Cardiac muscle cell (in vitro differentiated cells and primary cell): ENCODE data around the gene ATF1. TPM values are rescaled to one million over a fixed set of nuclear protein-coding genes. Genes with fewer than 3 reads are reported as not detected.
A peak's percentile ranks its signal among the peaks of the same experiment; 100 is the strongest.

Source experiments
- DNase-seq, 2 donors: peaks; one replicate each; pipeline versions ENCODE4 v3.0.0 to v3.0.0-alpha.2; 2010 to 2017; ENCODE audit warnings: low read depth in 1 of 2, low spot score in 1 of 2
- H3K27ac ChIP-seq: fragments of 200-600 bp; sonication (generic); 2 replicates; pipeline ENCODE4 v1.5.1; 2016
- H3K27me3 ChIP-seq: fragments of 200-600 bp; sonication (generic); 2 replicates; pipeline ENCODE4 v1.6.0; 2016; ENCODE audit warnings: control low read depth
- H3K36me3 ChIP-seq: fragments of 200-600 bp; sonication (generic); 2 replicates; pipeline ENCODE4 v1.5.1; 2016; ENCODE audit warnings: control low read depth
- H3K4me1 ChIP-seq: fragments of 200-600 bp; sonication (generic); 2 replicates; pipeline ENCODE4 v1.8.1; 2017; ENCODE audit warnings: low read depth, mild to moderate bottlenecking, mixed run types
- H3K4me3 ChIP-seq: fragments of 200-600 bp; sonication (generic); 2 replicates; pipeline ENCODE4 v1.5.1; 2016; ENCODE audit warnings: mild to moderate bottlenecking
- H3K9me3 ChIP-seq: fragments of 200-600 bp; sonication (generic); 2 replicates; pipeline ENCODE4 v1.5.1; 2017; ENCODE audit warnings: low read depth, mild to moderate bottlenecking, control low read depth
- CTCF ChIP-seq: IDR thresholded peaks from 2 replicates; pipeline ENCODE4 v1.5.1; 2012; ENCODE audit warnings: low read depth, mild to moderate bottlenecking, low read length
- polyA plus RNA-seq: library from polyadenylated mRNA; unstranded; fragments of >200 nt; fragmentation: Nextera tagmentation; extraction: Ambion mirVana; gene quantifications from 2 replicates; pipeline ENCODE4 v1.2.1, GENCODE V29; 2016
- total RNA-seq: library from RNA; depleted of rRNA; stranded (reverse); fragments of >200 nt; gene quantifications from 2 replicates; pipeline ENCODE4 v1.2.3, GENCODE V29; 2016

Gene ATF1
- total and polyA plus RNA-seq, 2 experiments from 2014 or later, result 14.4 to 26.4 TPM

- H3K4me1 ChIP-seq, result no peaks in the 10 kb centered on the region
- peak in 1 of 2 donors; percentile 56 for DNase-seq
- H3K4me3 ChIP-seq, result no peak overlapping the region
- TF ChIP-seq CTCF, result no peak
- H3K27ac ChIP-seq, result no peak overlapping the region
- peaks cover 52% of the 10 kb centered on the region for H3K36me3 ChIP-seq
- H3K27me3 ChIP-seq, result no peaks in the 10 kb centered on the region
- no peaks in the 10 kb centered on the region for H3K9me3 ChIP-seq
Measured at GRCh38 chr12:50725011-50725942, 38.6 kb upstream of the ATF1 start.

GRCh38 chr12:50727466-50727865 is 36.4 kb upstream of the ATF1 start:
- H3K9me3 ChIP-seq, result no peaks in the 10 kb centered on the region
- H3K4me3 ChIP-seq, result no peak overlapping the region
- peak overlapping the region; percentile 53 for H3K27ac ChIP-seq
- H3K27me3 ChIP-seq, result no peaks in the 10 kb centered on the region
- H3K36me3 ChIP-seq, result peaks cover 45% of the 10 kb centered on the region
- DNase-seq, result no peak
- H3K4me1 ChIP-seq, result no peaks in the 10 kb centered on the region
- no peak for TF ChIP-seq CTCF

GRCh38 chr12:50728417-50728816 is 35.5 kb upstream of the ATF1 start:
- DNase-seq, result no peak
- TF ChIP-seq CTCF, result no peak

GRCh38 chr12:50728841-50729240 is 35.1 kb upstream of the ATF1 start:
- no peak overlapping the region for H3K4me3 ChIP-seq
- H3K27ac ChIP-seq, result no peak overlapping the region
- no peaks in the 10 kb centered on the region for H3K27me3 ChIP-seq
- H3K4me1 ChIP-seq, result peaks cover under 1% of the 10 kb centered on the region
- H3K36me3 ChIP-seq, result peaks cover 31% of the 10 kb centered on the region
- DNase-seq, result no peak
- TF ChIP-seq CTCF, result no peak
- H3K9me3 ChIP-seq, result no peaks in the 10 kb centered on the region

More at GRCh38 chr12:50728417-50728816, 35.5 kb upstream of the ATF1 start:
- Histone ChIP-seq H3K4me3 (no peak overlapping the region), H3K36me3 (peaks cover 36% of the 10 kb centered on the region), H3K27ac (no peak overlapping the region), H3K27me3 (no peaks in the 10 kb centered on the region), H3K9me3 (no peaks in the 10 kb centered on the region), H3K4me1 (no peaks in the 10 kb centered on the region)

- no peak for TF ChIP-seq CTCF
- Histone ChIP-seq H3K36me3 (peaks cover 27% of the 10 kb centered on the region), H3K4me1 (peaks cover 9% of the 10 kb centered on the region), H3K27me3 (no peaks in the 10 kb centered on the region), H3K9me3 (no peaks in the 10 kb centered on the region), H3K27ac (peak overlapping the region; percentile 32), H3K4me3 (no peak overlapping the region)
- DNase-seq, result peak in 1 of 2 donors; percentile 85
Measured at GRCh38 chr12:50732591-50732990, 31.3 kb upstream of the ATF1 start.
